Keratinocyte (primary cell): ENCODE measurements around the gene NBEA.

ENCODE experiments used
- EZH2 ChIP-seq: IDR thresholded peaks from one replicate; pipeline ENCODE4 v1.6.1; 2012; ENCODE audit warnings: inconsistent platforms, mild to moderate bottlenecking, low read length, moderate library complexity
- TF ChIP-seq, protein P1 (sequence below), 3 experiments: IDR thresholded peaks in 1 of 3; conservative IDR thresholded peaks in 1 of 3; optimal IDR thresholded peaks in 1 of 3; 2 replicates in 2 of 3; 3 replicates in 1 of 3; pipeline versions ENCODE3 to v1.5.1; 2011; ENCODE audit warnings: low read length in 3 of 3, mild to moderate bottlenecking in 3 of 3, moderate library complexity in 2 of 3, control low read depth in 1 of 3, inconsistent platforms in 1 of 3; ENCODE audit not compliant: insufficient read depth in 2 of 3; ENCODE audit errors: extremely low read depth in 1 of 3

DNA sequence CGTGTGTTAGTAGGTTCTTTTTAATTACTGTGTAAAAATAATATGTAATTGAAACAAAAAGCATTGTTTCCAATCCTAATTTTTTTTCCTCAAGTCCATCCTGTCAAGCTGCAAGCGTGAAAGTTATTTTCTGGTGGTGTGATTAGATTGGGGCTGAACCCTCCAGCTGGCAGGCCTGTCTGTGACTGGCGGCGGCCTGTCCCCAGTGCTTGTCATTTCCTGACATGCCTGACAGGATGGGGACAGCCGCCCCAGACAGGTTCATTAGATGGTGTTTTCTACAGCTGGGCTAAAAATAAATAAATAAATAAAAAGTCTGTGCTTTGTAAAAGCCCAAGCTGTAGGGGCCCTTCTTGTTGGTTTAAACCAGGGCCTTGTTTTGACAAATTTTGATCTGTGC, 588.1 kb downstream of the NBEA start:
- TF ChIP-seq, protein P1, sequence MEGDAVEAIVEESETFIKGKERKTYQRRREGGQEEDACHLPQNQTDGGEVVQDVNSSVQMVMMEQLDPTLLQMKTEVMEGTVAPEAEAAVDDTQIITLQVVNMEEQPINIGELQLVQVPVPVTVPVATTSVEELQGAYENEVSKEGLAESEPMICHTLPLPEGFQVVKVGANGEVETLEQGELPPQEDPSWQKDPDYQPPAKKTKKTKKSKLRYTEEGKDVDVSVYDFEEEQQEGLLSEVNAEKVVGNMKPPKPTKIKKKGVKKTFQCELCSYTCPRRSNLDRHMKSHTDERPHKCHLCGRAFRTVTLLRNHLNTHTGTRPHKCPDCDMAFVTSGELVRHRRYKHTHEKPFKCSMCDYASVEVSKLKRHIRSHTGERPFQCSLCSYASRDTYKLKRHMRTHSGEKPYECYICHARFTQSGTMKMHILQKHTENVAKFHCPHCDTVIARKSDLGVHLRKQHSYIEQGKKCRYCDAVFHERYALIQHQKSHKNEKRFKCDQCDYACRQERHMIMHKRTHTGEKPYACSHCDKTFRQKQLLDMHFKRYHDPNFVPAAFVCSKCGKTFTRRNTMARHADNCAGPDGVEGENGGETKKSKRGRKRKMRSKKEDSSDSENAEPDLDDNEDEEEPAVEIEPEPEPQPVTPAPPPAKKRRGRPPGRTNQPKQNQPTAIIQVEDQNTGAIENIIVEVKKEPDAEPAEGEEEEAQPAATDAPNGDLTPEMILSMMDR (optimal IDR thresholded peaks at IDR 0.05 in 1 of 3, IDR thresholded peaks at IDR 0.05 in 1 of 3, conservative IDR thresholded peaks at IDR 0.05 in 1 of 3; ENCODE audit: extremely low read depth in 1 of 3, insufficient read depth in 2 of 3, low read length in 3 of 3) = no peak
- no peak for TF ChIP-seq EZH2
